Ovary (tissue), 9 donors: ENCODE measurements around the gene ITGA3. TPM values are rescaled to one million over a fixed set of nuclear protein-coding genes. Genes with fewer than 3 reads are reported as not detected.
A peak's percentile ranks its signal among the peaks of the same experiment; 100 is the strongest.

ENCODE experiments used
- DNase-seq, 5 donors: peaks; one replicate each; pipeline ENCODE4 v3.0.0-alpha.2; 2019 to 2020
- H3K27ac ChIP-seq, 2 donors: fragments of 200-600 bp; one replicate each; pipeline versions ENCODE4 v1.5.1 to v1.8.0; 2019 to 2022
- H3K27me3 ChIP-seq: fragments of 200-600 bp; one replicate; pipeline ENCODE4 v1.8.0; 2022
- H3K36me3 ChIP-seq: fragments of 200-600 bp; sonication (generic); one replicate; pipeline ENCODE4 v1.5.1; 2019
- H3K4me1 ChIP-seq: one replicate; pipeline ENCODE4 v1.8.1; 2013; ENCODE audit warnings: mild to moderate bottlenecking, moderate library complexity; ENCODE audit not compliant: insufficient read depth
- H3K4me3 ChIP-seq: fragments of 200-600 bp; sonication (generic); one replicate; pipeline ENCODE4 v1.5.1; 2017
- H3K9me3 ChIP-seq, 2 donors: fragments of 200-600 bp in 1 of 2; sonication (generic) in 1 of 2; one replicate each; pipeline versions ENCODE4 v1.5.1 to v1.8.1; 2013 to 2019; ENCODE audit warnings: mild to moderate bottlenecking in 1 of 2, moderate library complexity in 1 of 2
- CTCF ChIP-seq, 3 donors: fragments of 450-650 bp in 2 of 3; fragments of 200-600 bp in 1 of 3; IDR thresholded peaks; one replicate each; pipeline versions ENCODE4 v1.5.1 to v1.8.0; 2016 to 2022; ENCODE audit warnings: antibody characterized with exemption in 3 of 3, mild to moderate bottlenecking in 1 of 3
- EP300 ChIP-seq: sonication (generic); formaldehyde crosslinking; IDR thresholded peaks from one replicate; pipeline ENCODE4 v1.6.1; 2017; ENCODE audit warnings: antibody characterized with exemption
- POLR2A ChIP-seq: fragments of 450-650 bp; IDR thresholded peaks from one replicate; pipeline ENCODE4 v1.6.1; 2017; ENCODE audit warnings: antibody characterized with exemption, mild to moderate bottlenecking, moderate library complexity
- WGBS, 3 donors: extraction: QIAGEN DNeasy Blood & Tissue Kit in 1 of 3; methylation state at CpG; one replicate each; pipeline versions ENCODE4 v1.1.5 to v1.1.7; 2013 to 2017; 5-methylcytosine and 5-hydroxymethylcytosine counted together
- intact Hi-C, 4 donors: fragments of 100-400 bp; cut with DNase I; formaldehyde crosslinking; loops; one replicate each; pipeline versions ENCODE4 v1.11.0 to v1.15.1; 2022 to 2023
- polyA plus RNA-seq, 2 donors: library from polyadenylated mRNA; stranded (reverse); fragments of 200-250 nt in 1 of 2; fragments of 350-450 nt in 1 of 2; fragmentation: Illumina TruSeq in 1 of 2; extraction: RNeasy Lipid Tissue Mini Kit (QIAGEN cat#74804) in 1 of 2; gene quantifications; one replicate each; pipeline ENCODE4 v1.2.3, GENCODE V29; 2013 to 2014
- total RNA-seq, 7 donors: library from RNA; depleted of rRNA in 2 of 7; stranded (reverse); fragments of >200 nt in 2 of 7; fragmentation: NEBNext Ultra II Directional in 3 of 7; extraction: Animal tissue kit (Norgen Biotek cat#: 25700) in 3 of 7; gene quantifications; one replicate each; pipeline versions ENCODE4 v1.1.0 to v1.2.4, GENCODE V29; 2016 to 2023
- donor health status: DM: no; HTN: no; CAD: no; lungs with moderate emphysema.
- donor health status: DM: no; HTN: no; CAD: no.
- donor health status: Bipolar disorder and iron deficiency.
- donor health status: DM: yes; HTN: yes; CAD: no.
- donor health status: DM: no; HTN: no; CAD: no.
- donor health status: DM: yes; HTN: yes; CAD: no.

The ITGA3 gene
- total and polyA plus RNA-seq, 9 donors: 23.6 to 132 (median 34.2) TPM

GRCh38 chr17:50052822-50053653, 2.9 kb upstream of the ITGA3 start:
- peak overlapping the region in 1 of 2 donors; percentile 26 for H3K27ac ChIP-seq
- H3K36me3 ChIP-seq: no peaks in the 10 kb centered on the region
- H3K27me3 ChIP-seq: no peaks in the 10 kb centered on the region
- intact Hi-C loops: no loop called here
- H3K9me3 ChIP-seq: no peaks in the 10 kb centered on the region
- H3K4me1 ChIP-seq: peaks cover 11% of the 10 kb centered on the region
- no peak for TF ChIP-seq POLR2A
- TF ChIP-seq CTCF (IDR thresholded peaks at IDR 0.05): no peak
- TF ChIP-seq EP300: no peak
- 11 to 17% (median 14%) methylated on average over 7 of the region's 7 CpGs for WGBS, 3 donors
- H3K4me3 ChIP-seq: no peak overlapping the region
- peak; percentile 71 to 76 (median 74) for DNase-seq

- Histone ChIP-seq H3K4me1 (peaks cover 17% of the 10 kb centered on the region), H3K36me3 (no peaks in the 10 kb centered on the region), H3K9me3 (no peaks in the 10 kb centered on the region), H3K27ac (peak overlapping the region in 1 of 2 donors; percentile 26), H3K4me3 (no peak overlapping the region), H3K27me3 (no peaks in the 10 kb centered on the region)
- no peak for TF ChIP-seq EP300
- DNase-seq: no peak
- 20 to 29% (median 24%) methylated on average over 3 of the region's 3 CpGs for WGBS, 3 donors
- intact Hi-C loops: no loop called here
These were observed 2.3 kb upstream of the ITGA3 start for GRCh38 chr17:50053654-50053960.

- H3K27ac ChIP-seq: peak overlapping the region; percentile 66 to 93
- no peaks in the 10 kb centered on the region for H3K9me3 ChIP-seq
- H3K4me1 ChIP-seq: peaks cover 28% of the 10 kb centered on the region
- H3K36me3 ChIP-seq: no peaks in the 10 kb centered on the region
- intact Hi-C loops: no loop called here
- H3K4me3 ChIP-seq: peak overlapping the region; percentile 80
- peak in 1 of 5 donors; percentile 46 for DNase-seq
- 19 to 34% (median 33%) methylated on average over 14 of the region's 14 CpGs for WGBS, 3 donors
- no peak for TF ChIP-seq POLR2A
- no peak for TF ChIP-seq EP300
- H3K27me3 ChIP-seq: no peaks in the 10 kb centered on the region
These were observed 870 bp upstream of the ITGA3 start for GRCh38 chr17:50055055-50055425.

GRCh38 chr17:50056217-50056960, 479 bp downstream of the ITGA3 start:
- Histone ChIP-seq H3K36me3 (no peaks in the 10 kb centered on the region), H3K4me3 (peak overlapping the region; percentile 80), H3K27me3 (no peaks in the 10 kb centered on the region), H3K4me1 (peaks cover 39% of the 10 kb centered on the region), H3K9me3 (no peaks in the 10 kb centered on the region), H3K27ac (peak overlapping the region; percentile 66 to 93)
- peak in 2 of 3 donors; percentile 23 to 40 for TF ChIP-seq CTCF (IDR thresholded peaks at IDR 0.05)
- no peak for TF ChIP-seq EP300
- TF ChIP-seq POLR2A: no peak
- intact Hi-C loops: no loop called here
- DNase-seq: peak; percentile 64 to 76 (median 74)
- 1% methylated on average over 46 to 64 of the region's 64 CpGs for WGBS, 3 donors

GRCh38 chr17:50056961-50057330, 1.0 kb downstream of the ITGA3 start:
- H3K36me3 ChIP-seq: no peaks in the 10 kb centered on the region
- no peaks in the 10 kb centered on the region for H3K9me3 ChIP-seq
- intact Hi-C loops: no loop called here
- H3K27ac ChIP-seq: peak overlapping the region; percentile 66 to 93
- 2 to 10% (median 5%) methylated on average over 15 of the region's 15 CpGs for WGBS, 3 donors
- no peak for TF ChIP-seq POLR2A
- TF ChIP-seq EP300: no peak
- TF ChIP-seq CTCF (IDR thresholded peaks at IDR 0.05): no peak
- peak overlapping the region; percentile 80 for H3K4me3 ChIP-seq
- DNase-seq: peak in 1 of 5 donors; percentile 51
- H3K27me3 ChIP-seq: no peaks in the 10 kb centered on the region
- H3K4me1 ChIP-seq: peaks cover 41% of the 10 kb centered on the region
